ENCODE results near the gene TXN. TPM values are rescaled to one million over a fixed set of nuclear protein-coding genes. Genes with fewer than 3 reads are reported as not detected.

Gene TXN
- total and polyA plus RNA-seq, 10 of the 15 experiments (the other 5 are each of a cell fraction or from before 2014, with no cell fraction given), result 309 to 2,304 (median 650) TPM

DNA sequence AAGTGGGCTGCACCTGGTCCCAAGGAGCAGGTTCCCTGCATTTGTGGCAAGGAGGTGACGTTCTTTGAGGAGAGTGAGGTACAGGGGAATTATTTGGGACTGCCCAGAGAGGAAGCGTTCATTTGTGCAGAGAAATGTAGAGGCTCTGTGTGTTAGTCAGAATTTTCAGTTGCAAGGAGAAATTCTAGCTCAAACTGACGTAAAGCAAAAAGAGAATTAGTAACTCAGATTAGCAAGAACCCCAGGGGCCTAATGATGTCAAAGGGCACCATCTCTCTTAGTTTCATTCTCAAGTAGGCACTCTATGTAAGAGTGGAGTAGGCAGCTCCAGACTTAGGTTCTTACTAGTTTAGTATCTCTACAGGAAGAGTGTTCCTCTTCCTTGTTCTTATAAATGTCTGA, 2.4 kb upstream of the TXN start:
- H3K4me3 ChIP-seq, result peak overlapping the region; percentile 53
- 0% methylated on average over 3 of the region's 3 CpGs for WGBS (ENCODE audit: insufficient coverage, insufficient replicate concordance, low lambda C conversion rate, missing lambda C conversion rate)
- CTCF ChIA-PET, result interaction anchor here (1.0 to 2.3 kb wide), 7 partner anchors 11 to 365 kb away, joined by 3 to 8 read pairs (median 6); no protein-coding TSS in a partner anchor
- peaks cover 24% of the 10 kb centered on the region for H3K4me1 ChIP-seq (ENCODE audit: control insufficient read depth, insufficient read depth, low read length)
- H3K79me2 ChIP-seq (ENCODE audit: control insufficient read depth, insufficient read depth, low read length), result peaks cover 38% of the 10 kb centered on the region
- peak overlapping the region; percentile 91 for H3K27ac ChIP-seq (ENCODE audit: control insufficient read depth, insufficient read depth)
- in situ Hi-C loops (cut with MboI) (no loop called here), intact Hi-C loops (cut with micrococcal nuclease; ENCODE audit: unreplicated experiment) (loop anchor here (5.0 to 10.0 kb wide), 4 partner anchors 204 to 1376 kb away; partner anchors contain the start of gene DNAJC25)
- peak overlapping the region; percentile 100 for H3K4me2 ChIP-seq (ENCODE audit: control insufficient read depth, insufficient read depth)
- H2AFZ ChIP-seq (ENCODE audit: control insufficient read depth, low read depth, low read length), result peak overlapping the region; percentile 66
- H4K20me1 ChIP-seq (ENCODE audit: control insufficient read depth, insufficient read depth), result no peaks in the 10 kb centered on the region
- POLR2A ChIA-PET, result interaction anchor here (1.0 to 1.2 kb wide), 3 partner anchors 11 to 58 kb away, joined by 3 read pairs; no protein-coding TSS in a partner anchor
- H3K36me3 ChIP-seq (ENCODE audit: control insufficient read depth in 2 of 2, insufficient read depth in 2 of 2, low read length in 1 of 2), result no peaks in the 10 kb centered on the region
- DNase-seq (ENCODE audit: low read depth, low spot score) (peak; percentile 59), FAIRE-seq (no peak), ATAC-seq (peak; percentile 25)
- peak overlapping the region; percentile 92 for H3K9ac ChIP-seq (ENCODE audit: control insufficient read depth, insufficient read depth, low read length)
- SMC1A ChIA-PET (ENCODE audit: uncharacterized antibody, unreplicated experiment), result interaction anchor here (0.6 to 3.0 kb wide), 16 partner anchors 8 to 684 kb away, joined by 3 to 13 read pairs (median 4); no protein-coding TSS in a partner anchor
- no peaks in the 10 kb centered on the region for H3K9me3 ChIP-seq (replicated peaks; ENCODE audit: control insufficient read depth, insufficient read depth, low read length)
- no peaks in the 10 kb centered on the region for H3K27me3 ChIP-seq (replicated peaks in 1 of 2; ENCODE audit: control insufficient read depth in 2 of 2, insufficient read depth in 2 of 2, low read length in 1 of 2)
- no TSS peak for BruUV-seq (replicated peaks)
- RAD21 ChIA-PET (ENCODE audit: unreplicated experiment), result interaction anchor here (0.8 to 3.1 kb wide), 9 partner anchors 22 to 355 kb away, joined by 3 to 9 read pairs (median 4); no protein-coding TSS in a partner anchor
- no peak for TF ChIP-seq ESRRA (IDR thresholded peaks at IDR 0.05; ENCODE audit: low read length)
- peak; percentile 83 for TF ChIP-seq SPI1 (IDR thresholded peaks at IDR 0.05; ENCODE audit: borderline replicate concordance, insufficient read depth, low read depth, low read length)
- TF ChIP-seq JUNB (IDR thresholded peaks at IDR 0.05), result peak; percentile 25
- TF ChIP-seq JUND (IDR thresholded peaks at IDR 0.05; ENCODE audit: low read depth, low read length), result no peak
- TF ChIP-seq KDM1A (IDR thresholded peaks at IDR 0.05; ENCODE audit: borderline replicate concordance), result no peak
- peak; percentile 92 for TF ChIP-seq NR2F1 (conservative IDR thresholded peaks at IDR 0.05)
- no peak for TF ChIP-seq SREBF1 (IDR thresholded peaks at IDR 0.05; ENCODE audit: low read length)
- peak; percentile 53; the same call in 1 of the 2 replicates for TF ChIP-seq BCL11A (IDR thresholded peaks at IDR 0.05; ENCODE audit: low read depth, low read length)
- no peak for TF ChIP-seq ZNF24 (IDR thresholded peaks at IDR 0.05)
- TF ChIP-seq, protein P1, sequence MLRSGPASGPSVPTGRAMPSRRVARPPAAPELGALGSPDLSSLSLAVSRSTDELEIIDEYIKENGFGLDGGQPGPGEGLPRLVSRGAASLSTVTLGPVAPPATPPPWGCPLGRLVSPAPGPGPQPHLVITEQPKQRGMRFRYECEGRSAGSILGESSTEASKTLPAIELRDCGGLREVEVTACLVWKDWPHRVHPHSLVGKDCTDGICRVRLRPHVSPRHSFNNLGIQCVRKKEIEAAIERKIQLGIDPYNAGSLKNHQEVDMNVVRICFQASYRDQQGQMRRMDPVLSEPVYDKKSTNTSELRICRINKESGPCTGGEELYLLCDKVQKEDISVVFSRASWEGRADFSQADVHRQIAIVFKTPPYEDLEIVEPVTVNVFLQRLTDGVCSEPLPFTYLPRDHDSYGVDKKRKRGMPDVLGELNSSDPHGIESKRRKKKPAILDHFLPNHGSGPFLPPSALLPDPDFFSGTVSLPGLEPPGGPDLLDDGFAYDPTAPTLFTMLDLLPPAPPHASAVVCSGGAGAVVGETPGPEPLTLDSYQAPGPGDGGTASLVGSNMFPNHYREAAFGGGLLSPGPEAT (IDR thresholded peaks at IDR 0.05; ENCODE audit: low read depth), result peak; percentile 60; the same call in 1 of the 2 replicates
- TF ChIP-seq PAX8 (IDR thresholded peaks at IDR 0.05), result no peak
- 0 out of 2 replicates have a peak, but pooled peaks have one; percentile 44 for TF ChIP-seq STAT3 (IDR thresholded peaks at IDR 0.05; ENCODE audit: low read depth, low read length)
- no peak for TF ChIP-seq YBX1 (IDR thresholded peaks at IDR 0.05)
- TF ChIP-seq, protein P2, sequence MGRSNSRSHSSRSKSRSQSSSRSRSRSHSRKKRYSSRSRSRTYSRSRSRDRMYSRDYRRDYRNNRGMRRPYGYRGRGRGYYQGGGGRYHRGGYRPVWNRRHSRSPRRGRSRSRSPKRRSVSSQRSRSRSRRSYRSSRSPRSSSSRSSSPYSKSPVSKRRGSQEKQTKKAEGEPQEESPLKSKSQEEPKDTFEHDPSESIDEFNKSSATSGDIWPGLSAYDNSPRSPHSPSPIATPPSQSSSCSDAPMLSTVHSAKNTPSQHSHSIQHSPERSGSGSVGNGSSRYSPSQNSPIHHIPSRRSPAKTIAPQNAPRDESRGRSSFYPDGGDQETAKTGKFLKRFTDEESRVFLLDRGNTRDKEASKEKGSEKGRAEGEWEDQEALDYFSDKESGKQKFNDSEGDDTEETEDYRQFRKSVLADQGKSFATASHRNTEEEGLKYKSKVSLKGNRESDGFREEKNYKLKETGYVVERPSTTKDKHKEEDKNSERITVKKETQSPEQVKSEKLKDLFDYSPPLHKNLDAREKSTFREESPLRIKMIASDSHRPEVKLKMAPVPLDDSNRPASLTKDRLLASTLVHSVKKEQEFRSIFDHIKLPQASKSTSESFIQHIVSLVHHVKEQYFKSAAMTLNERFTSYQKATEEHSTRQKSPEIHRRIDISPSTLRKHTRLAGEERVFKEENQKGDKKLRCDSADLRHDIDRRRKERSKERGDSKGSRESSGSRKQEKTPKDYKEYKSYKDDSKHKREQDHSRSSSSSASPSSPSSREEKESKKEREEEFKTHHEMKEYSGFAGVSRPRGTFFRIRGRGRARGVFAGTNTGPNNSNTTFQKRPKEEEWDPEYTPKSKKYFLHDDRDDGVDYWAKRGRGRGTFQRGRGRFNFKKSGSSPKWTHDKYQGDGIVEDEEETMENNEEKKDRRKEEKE (IDR thresholded peaks at IDR 0.05), result no peak
- no peak for TF ChIP-seq HDGF (IDR thresholded peaks at IDR 0.05)
- TF ChIP-seq LARP7 (IDR thresholded peaks at IDR 0.05), result no peak
- no peak for TF ChIP-seq FOXM1 (IDR thresholded peaks at IDR 0.05; ENCODE audit: low read depth, low read length)
- TF ChIP-seq TAF1 (IDR thresholded peaks at IDR 0.05; ENCODE audit: borderline replicate concordance, low read depth, low read length), result 0 out of 2 replicates have a peak, but pooled peaks have one; percentile 14
- TF ChIP-seq, protein P3, sequence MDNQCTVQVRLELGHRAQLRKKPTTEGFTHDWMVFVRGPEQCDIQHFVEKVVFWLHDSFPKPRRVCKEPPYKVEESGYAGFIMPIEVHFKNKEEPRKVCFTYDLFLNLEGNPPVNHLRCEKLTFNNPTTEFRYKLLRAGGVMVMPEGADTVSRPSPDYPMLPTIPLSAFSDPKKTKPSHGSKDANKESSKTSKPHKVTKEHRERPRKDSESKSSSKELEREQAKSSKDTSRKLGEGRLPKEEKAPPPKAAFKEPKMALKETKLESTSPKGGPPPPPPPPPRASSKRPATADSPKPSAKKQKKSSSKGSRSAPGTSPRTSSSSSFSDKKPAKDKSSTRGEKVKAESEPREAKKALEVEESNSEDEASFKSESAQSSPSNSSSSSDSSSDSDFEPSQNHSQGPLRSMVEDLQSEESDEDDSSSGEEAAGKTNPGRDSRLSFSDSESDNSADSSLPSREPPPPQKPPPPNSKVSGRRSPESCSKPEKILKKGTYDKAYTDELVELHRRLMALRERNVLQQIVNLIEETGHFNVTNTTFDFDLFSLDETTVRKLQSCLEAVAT (IDR thresholded peaks at IDR 0.05), result no peak
- no peak for TF ChIP-seq STAT1 (conservative IDR thresholded peaks at IDR 0.05)
- no peak for TF ChIP-seq RBBP5 (conservative IDR thresholded peaks at IDR 0.05)
- peak; percentile 59 for TF ChIP-seq ATF7 (IDR thresholded peaks at IDR 0.05; ENCODE audit: low read depth)
